Tibial nerve (tissue), 4 donors: ENCODE data around the gene TBC1D22A.

Source experiments
- CTCF ChIP-seq, 5 experiments: fragments of 200-600 bp in 3 of 5; fragments of 450-650 bp in 2 of 5; sonication (generic) in 3 of 5; IDR thresholded peaks; one replicate each; pipeline ENCODE4 v1.5.1; 2016 to 2019; ENCODE audit warnings: antibody characterized with exemption in 5 of 5, mild to moderate bottlenecking in 3 of 5, moderate library complexity in 2 of 5
- EP300 ChIP-seq, 2 donors: sonication (generic); formaldehyde crosslinking; IDR thresholded peaks; one replicate each; pipeline ENCODE4 v1.6.1; 2017; ENCODE audit warnings: antibody characterized with exemption in 2 of 2, mild to moderate bottlenecking in 1 of 2
- POLR2A ChIP-seq, 2 donors: fragments of 450-650 bp; IDR thresholded peaks; one replicate each; pipeline ENCODE4 v1.6.1; 2017; ENCODE audit warnings: antibody characterized with exemption in 2 of 2, mild to moderate bottlenecking in 2 of 2, moderate library complexity in 2 of 2

DNA sequence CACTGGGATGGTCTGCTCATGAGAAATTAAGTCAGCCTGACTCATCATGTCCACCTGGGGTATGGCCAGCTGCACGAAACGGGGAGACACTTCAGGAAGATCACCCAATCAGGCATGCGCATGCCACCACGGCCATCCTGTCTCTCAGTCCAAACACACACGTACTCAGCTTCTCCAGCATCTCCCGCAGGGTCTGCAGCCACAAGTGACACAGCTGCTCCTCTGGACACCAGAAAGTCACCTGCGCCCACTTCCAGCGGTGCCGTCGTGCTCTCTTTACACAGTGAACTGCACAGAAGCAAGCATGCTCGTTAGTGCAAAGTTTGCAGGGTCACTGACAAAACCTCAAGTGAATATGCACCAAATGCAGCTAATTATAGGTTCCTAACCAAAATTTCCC lies 42.5 kb upstream of the TBC1D22A start:
- TF ChIP-seq POLR2A (IDR thresholded peaks at IDR 0.05): no peak
- TF ChIP-seq CTCF (IDR thresholded peaks at IDR 0.05): no peak
- TF ChIP-seq EP300 (IDR thresholded peaks at IDR 0.05): no peak
